ENCODE results near the gene EFNB1. TPM values are rescaled to one million over a fixed set of nuclear protein-coding genes. Genes with fewer than 3 reads are reported as not detected.

EFNB1 gene
- total RNA-seq, 1 donor from 2014 or later, result 23.3 TPM

GRCh38 chrX:68883800-68884199, 55.0 kb downstream of the EFNB1 start:
- Mint-ChIP-seq H3K4me3 (ENCODE audit: unreplicated experiment) (no peak overlapping the region), H3K27me3 (ENCODE audit: low read depth, unreplicated experiment) (peaks cover 34% of the 10 kb centered on the region), H3K27ac (ENCODE audit: unreplicated experiment) (no peak overlapping the region), H3K36me3 (ENCODE audit: low read depth, unreplicated experiment) (no peaks in the 10 kb centered on the region), H3K9me3 (ENCODE audit: unreplicated experiment) (no peaks in the 10 kb centered on the region), H3K4me1 (ENCODE audit: low read depth, unreplicated experiment) (no peaks in the 10 kb centered on the region)
- Histone ChIP-seq H3K27ac (ENCODE audit: low read depth, low read length) (no peak overlapping the region), H3K79me2 (ENCODE audit: insufficient read depth, low read length) (no peaks in the 10 kb centered on the region), H3K9ac (ENCODE audit: low read length) (no peak overlapping the region), H2AFZ (ENCODE audit: low read depth, low read length) (no peak overlapping the region), H3K27me3 (ENCODE audit: insufficient read depth, low read length) (no peaks in the 10 kb centered on the region), H4K20me1 (ENCODE audit: insufficient read depth, low read length) (no peaks in the 10 kb centered on the region), H3K4me1 (ENCODE audit: insufficient read depth, low read length) (no peaks in the 10 kb centered on the region), H3K36me3 (ENCODE audit: insufficient read depth, low read length) (no peaks in the 10 kb centered on the region), H3K4me3 (ENCODE audit: insufficient read depth, low read depth, low read length) (no peak overlapping the region), H3K4me2 (ENCODE audit: low read length) (no peak overlapping the region), H3K9me3 (ENCODE audit: insufficient read depth, low read depth, low read length) (no peaks in the 10 kb centered on the region)
- DNase-seq (ENCODE audit: low read depth), result no peak
- no peak for TF ChIP-seq CTCF (IDR thresholded peaks at IDR 0.05; ENCODE audit: insufficient read depth, low read depth, low read length)
- no peak for TF ChIP-seq EZH2 (IDR thresholded peaks at IDR 0.05; ENCODE audit: insufficient read depth, low read length)
- FAIRE-seq, result no peak

- peaks cover 21% of the 10 kb centered on the region for H3K27me3 Mint-ChIP-seq (ENCODE audit: low read depth, unreplicated experiment)
- no peak overlapping the region for H3K27ac Mint-ChIP-seq (ENCODE audit: unreplicated experiment)
- no peak overlapping the region for H3K4me2 ChIP-seq (ENCODE audit: low read length)
- H4K20me1 ChIP-seq (ENCODE audit: insufficient read depth, low read length), result no peaks in the 10 kb centered on the region
- no peak overlapping the region for H3K4me3 ChIP-seq (ENCODE audit: insufficient read depth, low read depth, low read length)
- H2AFZ ChIP-seq (ENCODE audit: low read depth, low read length), result no peak overlapping the region
- no peaks in the 10 kb centered on the region for H3K4me1 Mint-ChIP-seq (ENCODE audit: low read depth, unreplicated experiment)
- H3K27ac ChIP-seq (ENCODE audit: low read depth, low read length), result no peak overlapping the region
- no peaks in the 10 kb centered on the region for H3K36me3 Mint-ChIP-seq (ENCODE audit: low read depth, unreplicated experiment)
- no peak for TF ChIP-seq CTCF (IDR thresholded peaks at IDR 0.05; ENCODE audit: insufficient read depth, low read depth, low read length)
- TF ChIP-seq EZH2 (IDR thresholded peaks at IDR 0.05; ENCODE audit: insufficient read depth, low read length), result no peak
- H3K79me2 ChIP-seq (ENCODE audit: insufficient read depth, low read length), result no peaks in the 10 kb centered on the region
- no peak for FAIRE-seq
- no peaks in the 10 kb centered on the region for H3K9me3 Mint-ChIP-seq (ENCODE audit: unreplicated experiment)
- H3K4me1 ChIP-seq (ENCODE audit: insufficient read depth, low read length), result no peaks in the 10 kb centered on the region
- DNase-seq (ENCODE audit: low read depth), result no peak
- H3K9ac ChIP-seq (ENCODE audit: low read length), result no peak overlapping the region
- H3K27me3 ChIP-seq (ENCODE audit: insufficient read depth, low read length), result peaks cover 2% of the 10 kb centered on the region
- no peak overlapping the region for H3K4me3 Mint-ChIP-seq (ENCODE audit: unreplicated experiment)
- no peaks in the 10 kb centered on the region for H3K9me3 ChIP-seq (ENCODE audit: insufficient read depth, low read depth, low read length)
- no peaks in the 10 kb centered on the region for H3K36me3 ChIP-seq (ENCODE audit: insufficient read depth, low read length)
These were observed 60.4 kb downstream of the EFNB1 start for GRCh38 chrX:68889249-68889648.

Other genes with a start within 250 kb of the EFNB1 start
- 1.0 and 1.3 TPM in 2 replicates for gene STARD8, start 181.4 kb upstream of the EFNB1 start, total RNA-seq

Data from astrocyte (in vitro differentiated cells and primary cell).